ENCODE results near the gene ANKRD44.

ANKRD44 gene

GRCh38 chr2:196959734-196960338, 350.7 kb downstream of the ANKRD44 start:
- Histone ChIP-seq H2BK12ac (ENCODE audit: low read length) (no peak overlapping the region), H4K12ac (ENCODE audit: low read depth, low read length) (no peak overlapping the region), H2AK5ac (ENCODE audit: low read length) (no peak overlapping the region), H3K27me3 (ENCODE audit: insufficient read depth, low read length) (no peaks in the 10 kb centered on the region), H3K79me1 (ENCODE audit: low read length) (no peaks in the 10 kb centered on the region), H3K79me2 (ENCODE audit: control insufficient read depth, insufficient read depth, low read length, poor library complexity) (no peaks in the 10 kb centered on the region), H3K36me3 (ENCODE audit: control insufficient read depth in 1 of 2, insufficient read depth in 2 of 2, low read length in 2 of 2) (no peaks in the 10 kb centered on the region), H3K18ac (ENCODE audit: low read length) (no peak overlapping the region), H2AFZ (ENCODE audit: insufficient read depth, low read length, poor library complexity) (no peak overlapping the region), H3K4me3 (ENCODE audit: low read depth, low read length) (no peak overlapping the region), H3K14ac (ENCODE audit: low read length) (no peak overlapping the region), H2BK120ac (ENCODE audit: insufficient read depth, low read length, poor library complexity) (no peak overlapping the region), H3K9me3 (ENCODE audit: insufficient read depth, low read depth, low read length) (peaks cover 2% of the 10 kb centered on the region), H3K4me2 (ENCODE audit: low read length) (no peak overlapping the region), H3K9ac (ENCODE audit: low read length) (no peak overlapping the region), H3K4ac (ENCODE audit: low read depth, low read length) (no peak overlapping the region), H3K27ac (ENCODE audit: low read depth, low read length) (no peak overlapping the region), H4K91ac (ENCODE audit: low read depth, low read length) (no peak overlapping the region), H3K23ac (ENCODE audit: low read length) (no peak overlapping the region), H4K8ac (ENCODE audit: low read depth, low read length) (no peak overlapping the region), H2BK5ac (ENCODE audit: low read depth, low read length, poor library complexity) (no peak overlapping the region), H3K4me1 (ENCODE audit: control insufficient read depth in 1 of 2, insufficient read depth in 2 of 2, low read length in 2 of 2) (no peaks in the 10 kb centered on the region)
- no CpG with 5 or more reads among the region's 3 CpGs for WGBS (ENCODE audit: extremely low coverage, insufficient coverage, insufficient read length)
- no peak for DNase-seq

GRCh38 chr2:196959281-196959680, 351.3 kb downstream of the ANKRD44 start:
- Histone ChIP-seq H3K36me3 (ENCODE audit: control insufficient read depth in 1 of 2, insufficient read depth in 2 of 2, low read length in 2 of 2) (no peaks in the 10 kb centered on the region), H3K4ac (ENCODE audit: low read depth, low read length) (no peak overlapping the region), H3K18ac (ENCODE audit: low read length) (no peak overlapping the region), H2AK5ac (ENCODE audit: low read length) (no peak overlapping the region), H4K8ac (ENCODE audit: low read depth, low read length) (no peak overlapping the region), H4K91ac (ENCODE audit: low read depth, low read length) (no peak overlapping the region), H4K12ac (ENCODE audit: low read depth, low read length) (no peak overlapping the region), H3K79me2 (ENCODE audit: control insufficient read depth, insufficient read depth, low read length, poor library complexity) (no peaks in the 10 kb centered on the region), H3K4me1 (ENCODE audit: control insufficient read depth in 1 of 2, insufficient read depth in 2 of 2, low read length in 2 of 2) (no peaks in the 10 kb centered on the region), H3K4me3 (ENCODE audit: low read depth, low read length) (no peak overlapping the region), H2BK5ac (ENCODE audit: low read depth, low read length, poor library complexity) (no peak overlapping the region), H3K4me2 (ENCODE audit: low read length) (no peak overlapping the region), H3K79me1 (ENCODE audit: low read length) (no peaks in the 10 kb centered on the region), H2BK12ac (ENCODE audit: low read length) (no peak overlapping the region), H3K27me3 (ENCODE audit: insufficient read depth, low read length) (no peaks in the 10 kb centered on the region), H2AFZ (ENCODE audit: insufficient read depth, low read length, poor library complexity) (no peak overlapping the region), H3K14ac (ENCODE audit: low read length) (no peak overlapping the region), H3K9me3 (ENCODE audit: insufficient read depth, low read depth, low read length) (peaks cover 2% of the 10 kb centered on the region), H3K27ac (ENCODE audit: low read depth, low read length) (no peak overlapping the region), H2BK120ac (ENCODE audit: insufficient read depth, low read length, poor library complexity) (no peak overlapping the region), H3K9ac (ENCODE audit: low read length) (no peak overlapping the region), H3K23ac (ENCODE audit: low read length) (no peak overlapping the region)
- no CpG with 5 or more reads among the region's 2 CpGs for WGBS (ENCODE audit: extremely low coverage, insufficient coverage, insufficient read length)
- DNase-seq, result no peak

DNA sequence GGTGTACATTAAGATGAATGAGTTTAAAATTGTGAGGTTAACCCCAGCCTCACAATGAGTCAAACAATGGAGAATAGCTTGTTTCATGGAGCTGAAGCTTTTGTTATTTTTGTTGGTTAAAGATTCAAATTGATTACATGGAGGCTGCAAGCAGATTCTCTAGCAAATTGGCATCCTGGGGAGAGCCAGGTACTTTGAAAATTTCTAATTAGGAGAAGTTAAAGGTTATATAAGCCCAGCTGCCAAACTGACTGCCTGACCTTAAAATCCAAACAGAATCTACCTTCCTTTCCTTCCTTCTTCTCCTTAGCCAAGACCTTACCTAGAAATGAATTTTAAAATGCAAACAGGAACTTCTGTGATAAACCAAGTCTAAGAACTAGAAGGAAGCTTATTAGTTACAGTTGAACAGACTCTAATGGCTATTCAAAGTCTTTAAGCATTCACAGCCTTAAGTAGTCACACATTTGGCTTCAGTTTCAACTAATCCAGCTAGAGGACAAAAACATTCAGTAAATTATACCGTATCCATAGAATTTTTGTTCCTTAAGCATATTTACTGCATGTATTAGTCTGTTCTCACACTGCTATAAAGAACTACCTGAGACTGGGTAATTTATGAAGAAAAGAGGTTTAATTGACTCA, 352.6 kb downstream of the ANKRD44 start:
- no CpG with 5 or more reads among the region's 1 CpG for WGBS (ENCODE audit: extremely low coverage, insufficient coverage, insufficient read length)
- no peak overlapping the region for H3K4ac ChIP-seq (ENCODE audit: low read depth, low read length)
- H2BK12ac ChIP-seq (ENCODE audit: low read length), result no peak overlapping the region
- H3K9me3 ChIP-seq (ENCODE audit: insufficient read depth, low read depth, low read length), result no peaks in the 10 kb centered on the region
- H2AFZ ChIP-seq (ENCODE audit: insufficient read depth, low read length, poor library complexity), result no peak overlapping the region
- no peak overlapping the region for H4K8ac ChIP-seq (ENCODE audit: low read depth, low read length)
- H3K14ac ChIP-seq (ENCODE audit: low read length), result no peak overlapping the region
- no peak overlapping the region for H3K9ac ChIP-seq (ENCODE audit: low read length)
- no peak overlapping the region for H3K4me3 ChIP-seq (ENCODE audit: low read depth, low read length)
- H3K23ac ChIP-seq (ENCODE audit: low read length), result no peak overlapping the region
- no peak overlapping the region for H2BK120ac ChIP-seq (ENCODE audit: insufficient read depth, low read length, poor library complexity)
- no peak overlapping the region for H3K4me2 ChIP-seq (ENCODE audit: low read length)
- H2AK5ac ChIP-seq (ENCODE audit: low read length), result no peak overlapping the region
- no peaks in the 10 kb centered on the region for H3K79me2 ChIP-seq (ENCODE audit: control insufficient read depth, insufficient read depth, low read length, poor library complexity)
- H4K91ac ChIP-seq (ENCODE audit: low read depth, low read length), result no peak overlapping the region
- H3K4me1 ChIP-seq (ENCODE audit: control insufficient read depth in 1 of 2, insufficient read depth in 2 of 2, low read length in 2 of 2), result no peaks in the 10 kb centered on the region
- H3K27me3 ChIP-seq (ENCODE audit: insufficient read depth, low read length), result no peaks in the 10 kb centered on the region
- no peak overlapping the region for H3K27ac ChIP-seq (ENCODE audit: low read depth, low read length)
- DNase-seq, result no peak
- no peak overlapping the region for H4K12ac ChIP-seq (ENCODE audit: low read depth, low read length)
- no peaks in the 10 kb centered on the region for H3K36me3 ChIP-seq (ENCODE audit: control insufficient read depth in 1 of 2, insufficient read depth in 2 of 2, low read length in 2 of 2)
- H3K79me1 ChIP-seq (ENCODE audit: low read length), result no peaks in the 10 kb centered on the region
- H3K18ac ChIP-seq (ENCODE audit: low read length), result no peak overlapping the region
- H2BK5ac ChIP-seq (ENCODE audit: low read depth, low read length, poor library complexity), result no peak overlapping the region

DNA sequence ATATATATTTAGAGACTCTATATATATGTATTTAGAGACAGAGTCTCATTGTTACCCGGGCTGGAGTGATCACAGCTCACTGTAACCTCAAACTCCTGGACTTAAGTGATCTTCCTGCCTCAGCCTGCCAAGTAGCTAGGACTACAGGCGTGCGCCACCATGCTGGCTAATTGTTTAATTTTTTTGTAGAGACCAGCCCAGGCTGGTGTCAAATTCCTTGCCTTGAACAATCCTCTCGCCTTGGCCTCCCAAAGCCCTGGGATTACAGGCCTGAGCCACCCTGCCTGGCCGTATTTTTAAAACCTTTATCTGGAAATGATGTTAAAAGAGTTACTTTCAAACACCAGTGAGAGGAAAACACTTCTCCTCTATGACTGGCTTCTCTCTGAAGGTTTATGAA, 353.1 kb downstream of the ANKRD44 start:
- Histone ChIP-seq H3K23ac (ENCODE audit: low read length) (no peak overlapping the region), H3K9ac (ENCODE audit: low read length) (no peak overlapping the region)
- no CpG with 5 or more reads among the region's 5 CpGs for WGBS (ENCODE audit: extremely low coverage, insufficient coverage, insufficient read length)

More for the DNA sequence above, 353.1 kb downstream of the ANKRD44 start:
- H4K91ac ChIP-seq (ENCODE audit: low read depth, low read length), result no peak overlapping the region
- H3K79me1 ChIP-seq (ENCODE audit: low read length), result no peaks in the 10 kb centered on the region
- no peaks in the 10 kb centered on the region for H3K9me3 ChIP-seq (ENCODE audit: insufficient read depth, low read depth, low read length)
- no peak overlapping the region for H2BK5ac ChIP-seq (ENCODE audit: low read depth, low read length, poor library complexity)
- no peak for DNase-seq
- H3K79me2 ChIP-seq (ENCODE audit: control insufficient read depth, insufficient read depth, low read length, poor library complexity), result no peaks in the 10 kb centered on the region
- no peak overlapping the region for H3K14ac ChIP-seq (ENCODE audit: low read length)
- no peak overlapping the region for H3K18ac ChIP-seq (ENCODE audit: low read length)
- no peak overlapping the region for H3K4me3 ChIP-seq (ENCODE audit: low read depth, low read length)
- H2AFZ ChIP-seq (ENCODE audit: insufficient read depth, low read length, poor library complexity), result no peak overlapping the region
- no peak overlapping the region for H2BK120ac ChIP-seq (ENCODE audit: insufficient read depth, low read length, poor library complexity)
- no peaks in the 10 kb centered on the region for H3K27me3 ChIP-seq (ENCODE audit: insufficient read depth, low read length)
- H3K27ac ChIP-seq (ENCODE audit: low read depth, low read length), result no peak overlapping the region
- no peak overlapping the region for H2AK5ac ChIP-seq (ENCODE audit: low read length)
- no peak overlapping the region for H4K8ac ChIP-seq (ENCODE audit: low read depth, low read length)
- H3K4ac ChIP-seq (ENCODE audit: low read depth, low read length), result no peak overlapping the region
- no peak overlapping the region for H2BK12ac ChIP-seq (ENCODE audit: low read length)
- no peaks in the 10 kb centered on the region for H3K36me3 ChIP-seq (ENCODE audit: control insufficient read depth in 1 of 2, insufficient read depth in 2 of 2, low read length in 2 of 2)
- no peaks in the 10 kb centered on the region for H3K4me1 ChIP-seq (ENCODE audit: control insufficient read depth in 1 of 2, insufficient read depth in 2 of 2, low read length in 2 of 2)
- no peak overlapping the region for H4K12ac ChIP-seq (ENCODE audit: low read depth, low read length)
- H3K4me2 ChIP-seq (ENCODE audit: low read length), result no peak overlapping the region

Measured in trophoblast cell (in vitro differentiated cells and primary cell).